UCSD-AML1 (cell line): ENCODE measurements around the gene SSH2.
A peak's percentile ranks its signal among the peaks of the same experiment; 100 is the strongest.

Source experiments
- DNase-seq: peaks from one replicate; lab custom pipeline; 2025; ENCODE audit not compliant: unreplicated experiment; lab: John Stamatoyannopoulos, UW

SSH2 gene

GRCh38 chr17:29642171-29642611 is 287.8 kb downstream of the SSH2 start:
- DNase-seq: no peak

- no peak for DNase-seq
Measured at GRCh38 chr17:29640981-29641642, 288.9 kb downstream of the SSH2 start.

GRCh38 chr17:29640413-29640812 is 289.6 kb downstream of the SSH2 start:
- DNase-seq: no peak

- DNase-seq: no peak
Measured at GRCh38 chr17:29633886-29634285, 296.1 kb downstream of the SSH2 start.

GRCh38 chr17:29630630-29631193 is 299.3 kb downstream of the SSH2 start:
- no peak for DNase-seq

GRCh38 chr17:29629839-29630238 is 300.2 kb downstream of the SSH2 start:
- no peak for DNase-seq

- DNase-seq: no peak
Measured at GRCh38 chr17:29628644-29629043, 301.4 kb downstream of the SSH2 start.

GRCh38 chr17:29627951-29628350 is 302.1 kb downstream of the SSH2 start:
- DNase-seq: no peak

GRCh38 chr17:29625037-29625750 is 304.8 kb downstream of the SSH2 start:
- DNase-seq: no peak

- DNase-seq: no peak
Measured at GRCh38 chr17:29624586-29624985, 305.4 kb downstream of the SSH2 start.

- DNase-seq: no peak
Measured at GRCh38 chr17:29623283-29623647, 306.8 kb downstream of the SSH2 start.

GRCh38 chr17:29622337-29623282 is 307.4 kb downstream of the SSH2 start, which contains the start of gene CORO6:
Gene CORO6 (minus strand): TSS chr17:29622912. CDS start chr17:29621421, 1,491 bp downstream.
- peak; percentile 37 for DNase-seq

GRCh38 chr17:29621751-29622194 is 308.3 kb downstream of the SSH2 start:
- no peak for DNase-seq

- DNase-seq: no peak
Measured at GRCh38 chr17:29620779-29621500, 309.1 kb downstream of the SSH2 start.

- DNase-seq: no peak
Measured at GRCh38 chr17:29620271-29620670, 309.8 kb downstream of the SSH2 start.

- peak; percentile 52 for DNase-seq
Measured at GRCh38 chr17:29619251-29619650, 310.8 kb downstream of the SSH2 start.

- no peak for DNase-seq
Measured at GRCh38 chr17:29618272-29619065, 311.6 kb downstream of the SSH2 start.

- DNase-seq: peak; percentile 88
Measured at GRCh38 chr17:29617481-29618271, 312.4 kb downstream of the SSH2 start.

- peak; percentile 91 for DNase-seq
Measured at GRCh38 chr17:29617125-29617480, 312.9 kb downstream of the SSH2 start.
